Activated naive CD8-positive, alpha-beta T cell treated with anti-CD3 and anti-CD28 coated beads, Interleukin-2, amount 10 ng/mL, durations not matched to agents 7 days and 5 days (primary cell): ENCODE results near the gene KDM5C. TPM values are rescaled to one million over a fixed set of nuclear protein-coding genes. Genes with fewer than 3 reads are reported as not detected.

Source experiments
- ATAC-seq: fragments of 150-1000 bp; cut with Tn5 transposase; one replicate; pipeline ENCODE4 v1.10.0; 2021; ENCODE audit warnings: low read depth, moderate library complexity
- POLR2A ChIA-PET: fragments of 350-600 bp; sonication (Branson Sonifier 250); formaldehyde crosslinking; loops from one replicate; lab custom pipeline; 2021; ENCODE audit warnings: antibody characterized with exemption; lab: Charles Lee
- DNase-seq: peaks from one replicate; pipeline ENCODE4 v3.0.0; 2021
- H3K27ac Mint-ChIP-seq: one replicate; pipeline ENCODE4 v1.8.0; 2022; ENCODE audit warnings: mild to moderate bottlenecking, mixed read lengths
- H3K27me3 Mint-ChIP-seq: one replicate; pipeline ENCODE4 v1.8.0; 2022; ENCODE audit warnings: mild to moderate bottlenecking, moderate library complexity, mixed read lengths
- H3K36me3 Mint-ChIP-seq: one replicate; pipeline ENCODE4 v1.8.0; 2021; ENCODE audit warnings: mild to moderate bottlenecking, mixed read lengths
- H3K4me1 Mint-ChIP-seq: one replicate; pipeline ENCODE4 v1.8.0; 2021; ENCODE audit warnings: mixed read lengths
- H3K4me3 Mint-ChIP-seq: one replicate; pipeline ENCODE4 v1.8.0; 2022; ENCODE audit warnings: mild to moderate bottlenecking, moderate library complexity, mixed read lengths
- H3K9me3 Mint-ChIP-seq: one replicate; pipeline ENCODE4 v1.8.0; 2021; ENCODE audit warnings: mixed read lengths
- microRNA-seq: library from miRNA; unstranded; fragments of <30 nt; microRNA quantifications from one replicate; pipeline ENCODE4 v1.2.0, GENCODE V29; 2022
- total RNA-seq, 2 experiments: library from RNA; stranded (reverse); gene quantifications; one replicate each; pipeline ENCODE4 v1.2.3, GENCODE V29; 2021

KDM5C gene
- total RNA-seq, 2 experiments from 2014 or later = 97.8 to 108 TPM

- Mint-ChIP-seq H3K27ac (no peak overlapping the region), H3K27me3 (no peaks in the 10 kb centered on the region), H3K9me3 (no peaks in the 10 kb centered on the region), H3K4me3 (no peak overlapping the region), H3K4me1 (no peaks in the 10 kb centered on the region), H3K36me3 (no peaks in the 10 kb centered on the region)
- ATAC-seq (no peak), DNase-seq (no peak)
- POLR2A ChIA-PET = no interaction called here
Measured at GRCh38 chrX:53156207-53156596, 68.8 kb downstream of the KDM5C start.

- no peak for ATAC-seq
Measured at GRCh38 chrX:53155512-53156206, 69.3 kb downstream of the KDM5C start.

GRCh38 chrX:53153581-53153980, 71.4 kb downstream of the KDM5C start:
- H3K4me3 Mint-ChIP-seq = no peak overlapping the region
- H3K4me1 Mint-ChIP-seq = no peaks in the 10 kb centered on the region
- ATAC-seq = no peak
- H3K27ac Mint-ChIP-seq = no peak overlapping the region
- POLR2A ChIA-PET = no interaction called here
- no peaks in the 10 kb centered on the region for H3K27me3 Mint-ChIP-seq
- no peaks in the 10 kb centered on the region for H3K36me3 Mint-ChIP-seq
- H3K9me3 Mint-ChIP-seq = no peaks in the 10 kb centered on the region
- DNase-seq = no peak

More at GRCh38 chrX:53155512-53156206, 69.3 kb downstream of the KDM5C start:
- H3K4me1 Mint-ChIP-seq = no peaks in the 10 kb centered on the region
- no peak for DNase-seq
- no peak overlapping the region for H3K27ac Mint-ChIP-seq
- H3K36me3 Mint-ChIP-seq = no peaks in the 10 kb centered on the region
- H3K9me3 Mint-ChIP-seq = no peaks in the 10 kb centered on the region
- no peak overlapping the region for H3K4me3 Mint-ChIP-seq
- POLR2A ChIA-PET = no interaction called here
- H3K27me3 Mint-ChIP-seq = no peaks in the 10 kb centered on the region

Small RNAs within 50 kb of the gene (microRNA-seq; reads per million reads assigned to microRNA genes)
- not detected for gene MIR6894
- not detected for gene MIR6895

Other genes starting within 250 kb of the KDM5C start
- under 1 TPM; 0.08 to 0.14 TPM for gene GPR173, start 176.4 kb downstream of the KDM5C start, total RNA-seq
- gene TSPYL2, start 142.8 kb downstream of the KDM5C start, total RNA-seq = 10 to 100 TPM; 73.2 to 76.4 TPM
- gene KANTR, start 131.1 kb downstream of the KDM5C start, total RNA-seq = 10 to 100 TPM; 14.2 to 16.1 TPM
- under 1 TPM; 0.82 to 0.83 TPM for gene IQSEC2, start 56.4 kb upstream of the KDM5C start, total RNA-seq
- 100 to 1,000 TPM; 117 TPM for gene SMC1A, start 197.4 kb upstream of the KDM5C start, total RNA-seq
- 1 to 10 TPM; 1.2 to 1.4 TPM for gene RIBC1, start 197.7 kb upstream of the KDM5C start, total RNA-seq
- 10 to 100 TPM; 64.3 to 68.2 TPM for gene HSD17B10, start 209.2 kb upstream of the KDM5C start, total RNA-seq